Measurements from ENCODE around the gene SMPX. TPM values are rescaled to one million over a fixed set of nuclear protein-coding genes. Genes with fewer than 3 reads are reported as not detected.
"Not testable (repeated sequence)": the region's sequence is repeated elsewhere in the genome, so short reads cannot be mapped to it uniquely, and the experiment has no call there.

The SMPX gene
- total RNA-seq, 1 donor from 2014 or later, result 3.5 TPM

DNA sequence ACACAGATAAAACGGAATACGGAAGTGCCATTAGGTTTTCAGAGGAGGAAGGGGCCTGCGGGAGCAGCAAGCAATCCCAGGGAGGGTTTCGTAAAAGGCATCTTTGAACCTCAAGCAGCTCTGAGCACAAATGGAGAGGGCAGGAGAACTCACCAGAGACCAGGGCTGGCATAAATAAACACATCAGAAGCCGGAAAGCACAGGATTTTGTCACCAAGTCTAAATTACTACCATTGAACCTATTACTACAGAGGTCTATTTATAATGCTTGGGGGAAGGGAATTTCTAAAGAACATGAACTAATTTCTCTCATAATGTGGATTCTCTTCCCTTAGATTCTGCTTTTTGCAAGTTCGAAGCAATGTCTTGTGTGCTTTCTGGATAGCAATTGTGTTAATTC is 41.9 kb upstream of the SMPX start:
- Mint-ChIP-seq H3K27me3 (ENCODE audit: low read depth) (no peaks in the 10 kb centered on the region), H3K4me3 (no peak overlapping the region), H3K9me3 (peaks cover 5% of the 10 kb centered on the region), H3K36me3 (no peaks in the 10 kb centered on the region), H3K27ac (peak overlapping the region; percentile 5), H3K4me1 (peaks cover 39% of the 10 kb centered on the region)
- TF ChIP-seq, protein P1, sequence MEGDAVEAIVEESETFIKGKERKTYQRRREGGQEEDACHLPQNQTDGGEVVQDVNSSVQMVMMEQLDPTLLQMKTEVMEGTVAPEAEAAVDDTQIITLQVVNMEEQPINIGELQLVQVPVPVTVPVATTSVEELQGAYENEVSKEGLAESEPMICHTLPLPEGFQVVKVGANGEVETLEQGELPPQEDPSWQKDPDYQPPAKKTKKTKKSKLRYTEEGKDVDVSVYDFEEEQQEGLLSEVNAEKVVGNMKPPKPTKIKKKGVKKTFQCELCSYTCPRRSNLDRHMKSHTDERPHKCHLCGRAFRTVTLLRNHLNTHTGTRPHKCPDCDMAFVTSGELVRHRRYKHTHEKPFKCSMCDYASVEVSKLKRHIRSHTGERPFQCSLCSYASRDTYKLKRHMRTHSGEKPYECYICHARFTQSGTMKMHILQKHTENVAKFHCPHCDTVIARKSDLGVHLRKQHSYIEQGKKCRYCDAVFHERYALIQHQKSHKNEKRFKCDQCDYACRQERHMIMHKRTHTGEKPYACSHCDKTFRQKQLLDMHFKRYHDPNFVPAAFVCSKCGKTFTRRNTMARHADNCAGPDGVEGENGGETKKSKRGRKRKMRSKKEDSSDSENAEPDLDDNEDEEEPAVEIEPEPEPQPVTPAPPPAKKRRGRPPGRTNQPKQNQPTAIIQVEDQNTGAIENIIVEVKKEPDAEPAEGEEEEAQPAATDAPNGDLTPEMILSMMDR (IDR thresholded peaks at IDR 0.05; ENCODE audit: unreplicated experiment), result no peak
- DNase-seq (ENCODE audit: low spot score in 2 of 2, unreplicated experiment in 2 of 2), result no peak

GRCh38 chrX:21798677-21799219 is 40.8 kb upstream of the SMPX start:
- peak overlapping the region; percentile 72 for H3K27ac Mint-ChIP-seq
- H3K9me3 Mint-ChIP-seq, result peaks cover 13% of the 10 kb centered on the region
- peaks cover 36% of the 10 kb centered on the region for H3K4me1 Mint-ChIP-seq
- DNase-seq (ENCODE audit: low spot score in 2 of 2, unreplicated experiment in 2 of 2), result no peak
- H3K36me3 Mint-ChIP-seq, result no peaks in the 10 kb centered on the region
- TF ChIP-seq, protein P1 (IDR thresholded peaks at IDR 0.05; ENCODE audit: unreplicated experiment), result no peak
- H3K4me3 Mint-ChIP-seq, result no peak overlapping the region
- no peaks in the 10 kb centered on the region for H3K27me3 Mint-ChIP-seq (ENCODE audit: low read depth)

GRCh38 chrX:21781976-21782375 is 24.1 kb upstream of the SMPX start:
- Mint-ChIP-seq H3K4me1 (peaks cover 2% of the 10 kb centered on the region), H3K9me3 (peaks cover 5% of the 10 kb centered on the region), H3K27ac (no peak overlapping the region), H3K36me3 (no peaks in the 10 kb centered on the region), H3K4me3 (no peak overlapping the region), H3K27me3 (ENCODE audit: low read depth) (no peaks in the 10 kb centered on the region)
- TF ChIP-seq, protein P1 (IDR thresholded peaks at IDR 0.05; ENCODE audit: unreplicated experiment), result no peak
- no peak for DNase-seq (ENCODE audit: low spot score in 2 of 2, unreplicated experiment in 2 of 2)

GRCh38 chrX:21781525-21781924 is 23.6 kb upstream of the SMPX start:
- Mint-ChIP-seq H3K27ac (no peak overlapping the region), H3K4me3 (no peak overlapping the region), H3K9me3 (peaks cover 5% of the 10 kb centered on the region), H3K36me3 (no peaks in the 10 kb centered on the region), H3K27me3 (ENCODE audit: low read depth) (no peaks in the 10 kb centered on the region), H3K4me1 (peaks cover 2% of the 10 kb centered on the region)
- TF ChIP-seq, protein P1 (IDR thresholded peaks at IDR 0.05; ENCODE audit: unreplicated experiment), result no peak
- DNase-seq (ENCODE audit: low spot score in 2 of 2, unreplicated experiment in 2 of 2), result no peak

DNA sequence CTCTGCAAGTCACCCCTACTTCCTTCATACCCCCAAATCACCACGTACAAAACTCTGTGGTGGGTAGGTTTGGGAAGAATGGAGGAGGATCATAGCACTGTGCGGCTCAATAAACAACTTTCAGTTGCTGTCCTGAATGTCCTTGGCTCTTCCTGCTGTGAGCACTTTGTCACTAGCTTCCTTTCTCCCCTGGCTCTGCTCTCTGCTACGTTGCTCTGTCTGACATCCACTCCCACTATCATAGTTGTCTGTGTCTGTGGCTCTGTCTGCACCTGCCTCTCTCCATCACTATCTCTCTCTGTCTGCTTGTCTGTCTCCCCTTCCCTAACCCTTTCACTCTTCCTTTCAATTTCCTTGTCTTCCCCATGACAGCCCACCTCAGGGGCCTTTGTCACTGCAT is 21.2 kb upstream of the SMPX start:
- Mint-ChIP-seq H3K27ac (no peak overlapping the region), H3K27me3 (ENCODE audit: low read depth) (no peaks in the 10 kb centered on the region), H3K4me1 (no peaks in the 10 kb centered on the region), H3K36me3 (no peaks in the 10 kb centered on the region), H3K9me3 (peaks cover 15% of the 10 kb centered on the region), H3K4me3 (no peak overlapping the region)
- TF ChIP-seq, protein P1 (IDR thresholded peaks at IDR 0.05; ENCODE audit: unreplicated experiment), result no peak
- no peak for DNase-seq (ENCODE audit: low spot score in 2 of 2, unreplicated experiment in 2 of 2)

DNA sequence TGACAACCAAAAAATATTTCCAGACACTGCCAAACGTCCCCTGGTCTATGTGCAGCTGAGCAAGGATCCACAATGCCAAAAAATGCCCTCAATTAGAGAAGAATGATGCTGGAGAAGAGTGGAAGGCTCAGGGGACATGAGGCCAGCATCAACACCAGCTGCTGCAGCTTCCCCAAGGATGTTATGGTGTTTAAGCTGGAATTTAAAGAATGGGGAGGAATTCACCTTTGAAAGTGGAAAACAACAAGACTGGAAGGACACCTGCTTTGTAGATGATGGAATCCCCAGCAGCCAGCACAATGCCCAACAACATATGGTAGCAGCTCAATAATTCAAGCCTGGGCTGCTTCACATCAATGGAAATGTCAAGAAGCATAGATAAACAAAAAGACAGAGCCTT is 20.3 kb upstream of the SMPX start:
- DNase-seq (ENCODE audit: low spot score in 2 of 2, unreplicated experiment in 2 of 2), result no peak
- Mint-ChIP-seq H3K4me3 (no peak overlapping the region), H3K27ac (no peak overlapping the region), H3K4me1 (no peaks in the 10 kb centered on the region), H3K9me3 (peaks cover 15% of the 10 kb centered on the region), H3K27me3 (ENCODE audit: low read depth) (no peaks in the 10 kb centered on the region), H3K36me3 (no peaks in the 10 kb centered on the region)
- TF ChIP-seq, protein P1 (IDR thresholded peaks at IDR 0.05; ENCODE audit: unreplicated experiment), result no peak

- H3K27ac Mint-ChIP-seq; H3K36me3 Mint-ChIP-seq; H3K4me3 Mint-ChIP-seq; H3K4me1 Mint-ChIP-seq; DNase-seq (ENCODE audit: low spot score in 2 of 2, unreplicated experiment in 2 of 2); H3K27me3 Mint-ChIP-seq (ENCODE audit: low read depth): not testable (repeated sequence)
- peaks cover 20% of the 10 kb centered on the region for H3K9me3 Mint-ChIP-seq
Observed at GRCh38 chrX:21775128-21775527, 17.2 kb upstream of the SMPX start.

GRCh38 chrX:21773036-21773435 is 15.1 kb upstream of the SMPX start:
- H3K9me3 Mint-ChIP-seq, result peaks cover 20% of the 10 kb centered on the region
- not testable (repeated sequence) for H3K4me1 Mint-ChIP-seq; H3K27ac Mint-ChIP-seq; H3K36me3 Mint-ChIP-seq; H3K4me3 Mint-ChIP-seq; H3K27me3 Mint-ChIP-seq (ENCODE audit: low read depth); DNase-seq (ENCODE audit: low spot score in 2 of 2, unreplicated experiment in 2 of 2)

Data from mesothelial cell of epicardium (in vitro differentiated cells).